NCI-H2196 treated with DMSO at 0.1 percent for 48 hours (cell line): ENCODE results near the gene ADCY3.
"Not testable (repeated sequence)": the region's sequence is repeated elsewhere in the genome, so short reads cannot be mapped to it uniquely, and the experiment has no call there.

Experiments
- DNase-seq: peaks from one replicate; lab custom pipeline; 2025; ENCODE audit not compliant: unreplicated experiment; lab: John Stamatoyannopoulos, UW

ADCY3 gene

GRCh38 chr2:24852026-24852425 is 68.0 kb downstream of the ADCY3 start:
- no peak for DNase-seq

- no peak for DNase-seq
Measured at GRCh38 chr2:24850944-24851343, 69.1 kb downstream of the ADCY3 start.

- no peak for DNase-seq
Measured at GRCh38 chr2:24845691-24846090, 74.3 kb downstream of the ADCY3 start.

- no peak for DNase-seq
Measured at GRCh38 chr2:24844023-24844685, 75.9 kb downstream of the ADCY3 start.

GRCh38 chr2:24843330-24843860 is 76.6 kb downstream of the ADCY3 start:
- DNase-seq: no peak

- DNase-seq: no peak
Measured at GRCh38 chr2:24842081-24843050, 77.7 kb downstream of the ADCY3 start.

- DNase-seq: no peak
Measured at GRCh38 chr2:24840962-24841945, 78.8 kb downstream of the ADCY3 start.

DNA sequence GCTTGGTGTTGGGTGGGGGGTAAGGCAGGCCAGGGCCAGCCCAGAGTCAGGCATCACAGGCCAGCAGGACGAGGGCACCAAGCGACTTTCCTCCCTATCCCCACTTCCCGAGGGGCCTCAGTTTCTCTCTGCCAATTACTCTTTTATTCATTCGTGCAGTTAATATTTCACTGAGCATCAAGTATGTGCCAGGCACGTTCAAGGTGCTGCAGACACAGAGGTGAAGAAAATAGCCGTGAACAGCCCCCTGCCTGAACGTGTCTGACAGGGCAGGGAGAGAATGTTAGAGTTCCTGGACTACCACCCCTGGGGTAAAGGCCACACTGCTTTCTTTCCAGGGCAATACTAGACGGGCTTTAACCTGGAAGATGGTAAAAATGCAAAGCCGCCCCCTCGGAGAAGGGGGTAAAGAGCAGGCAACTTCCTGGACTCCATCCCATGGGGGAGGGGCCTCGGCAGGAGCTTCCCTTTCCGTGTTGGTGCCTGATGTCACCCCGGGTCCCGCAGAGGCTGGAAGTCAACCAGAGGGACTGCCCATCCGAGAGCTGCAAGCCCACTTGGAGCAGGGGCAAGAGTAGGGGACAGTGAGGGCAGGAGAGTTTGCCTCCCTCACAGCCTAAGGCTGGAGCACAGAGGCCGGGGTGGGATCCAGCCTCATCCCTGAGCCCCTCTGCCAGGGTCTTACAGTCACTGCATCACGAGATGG is 79.7 kb downstream of the ADCY3 start:
- DNase-seq: no peak

DNA sequence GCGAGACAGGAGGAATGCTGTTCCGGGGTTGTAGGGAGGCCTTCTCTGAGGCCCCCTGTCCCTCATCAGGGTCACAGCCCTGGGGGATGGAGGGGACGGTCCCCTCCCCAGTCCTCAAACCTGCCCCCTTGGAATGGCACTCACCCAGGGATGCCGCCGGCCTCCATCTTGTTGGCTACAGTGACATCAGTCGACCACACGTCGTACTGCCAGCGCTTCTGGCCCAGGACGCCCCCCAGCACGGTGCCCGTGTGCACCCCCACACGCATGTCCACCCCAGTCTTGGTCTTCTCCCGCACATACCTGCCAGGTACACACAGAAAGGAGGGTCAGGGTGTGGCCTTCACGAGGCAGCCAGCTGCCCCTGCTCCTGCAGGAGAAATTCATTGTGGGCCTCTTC is 80.3 kb downstream of the ADCY3 start:
- DNase-seq: no peak

GRCh38 chr2:24838541-24838940 is 81.5 kb downstream of the ADCY3 start:
- no peak for DNase-seq

- no peak for DNase-seq
Measured at GRCh38 chr2:24837996-24838513, 82.0 kb downstream of the ADCY3 start.

DNA sequence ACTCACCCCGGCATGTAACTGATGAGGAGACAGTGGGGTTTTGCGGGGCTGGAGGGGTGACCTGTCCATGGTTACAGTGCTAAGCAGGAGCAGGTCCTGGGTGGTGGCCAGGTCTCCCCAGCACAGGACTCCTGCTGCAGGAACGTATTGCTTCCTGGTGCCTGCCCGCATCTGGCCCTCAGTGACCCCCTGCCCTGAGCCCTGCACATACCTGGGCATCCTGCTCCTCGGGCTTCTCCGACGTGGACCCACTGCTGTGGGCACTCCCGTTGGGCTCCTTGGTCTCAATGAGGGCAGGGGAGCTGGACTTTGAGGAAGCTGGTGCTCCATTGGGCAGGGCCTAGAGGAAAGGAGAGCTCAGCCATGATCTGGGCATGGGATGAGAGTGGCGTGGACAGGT is 83.3 kb downstream of the ADCY3 start:
- no peak for DNase-seq

GRCh38 chr2:24836206-24836605 is 83.8 kb downstream of the ADCY3 start:
- DNase-seq: no peak

GRCh38 chr2:24835411-24835810 is 84.6 kb downstream of the ADCY3 start:
- DNase-seq: not testable (repeated sequence)

GRCh38 chr2:24834733-24835395 is 85.2 kb downstream of the ADCY3 start:
- DNase-seq: no peak

- no peak for DNase-seq
Measured at GRCh38 chr2:24833821-24834732, 86.0 kb downstream of the ADCY3 start.

GRCh38 chr2:24832931-24833701 is 86.9 kb downstream of the ADCY3 start:
- no peak for DNase-seq

DNA sequence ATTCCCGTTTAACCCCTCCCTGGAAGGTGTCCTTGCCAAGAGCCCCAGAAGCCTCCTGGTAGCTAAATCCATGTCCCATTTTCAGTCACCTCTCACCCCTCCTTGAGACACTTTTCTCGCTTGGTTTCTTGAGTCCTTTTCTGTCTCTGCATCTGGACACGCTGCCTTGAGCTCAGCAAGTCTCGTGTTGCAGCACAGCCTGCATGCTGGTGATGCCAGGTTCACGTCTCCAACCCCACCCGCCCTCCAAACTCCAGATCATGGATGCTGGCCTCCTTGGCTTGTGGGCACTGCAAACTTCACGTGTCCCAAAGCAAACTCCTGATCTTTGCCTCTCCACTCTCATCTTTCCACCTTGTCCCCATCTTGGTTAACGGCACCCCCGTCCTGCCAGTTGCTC is 87.5 kb downstream of the ADCY3 start:
- DNase-seq: no peak
